IPS-20b (cell line): ENCODE results near the gene INAFM2.

ENCODE experiments used
- H3K27ac ChIP-seq: one replicate; pipeline ENCODE4 v1.5.1; 2013; ENCODE audit warnings: low read length
- H3K27me3 ChIP-seq: 2 replicates; pipeline ENCODE4 v1.6.1; 2013; ENCODE audit warnings: mild to moderate bottlenecking, low read length, inconsistent platforms; ENCODE audit not compliant: insufficient read depth
- H3K36me3 ChIP-seq: 2 replicates; pipeline ENCODE4 v1.6.1; 2013; ENCODE audit warnings: low read depth, mild to moderate bottlenecking, inconsistent platforms, low read length, moderate library complexity; ENCODE audit not compliant: insufficient read depth
- H3K4me1 ChIP-seq: 2 replicates; pipeline ENCODE4 v1.6.1; 2013; ENCODE audit warnings: mild to moderate bottlenecking, control low read depth, inconsistent platforms, low read length, moderate library complexity; ENCODE audit not compliant: insufficient read depth
- H3K4me3 ChIP-seq: 2 replicates; pipeline ENCODE4 v1.5.1; 2013; ENCODE audit warnings: mild to moderate bottlenecking, low read length, inconsistent platforms
- H3K9ac ChIP-seq: 2 replicates; pipeline ENCODE4 v1.6.1; 2013; ENCODE audit warnings: low read depth, mild to moderate bottlenecking, inconsistent platforms, low read length, moderate library complexity
- H3K9me3 ChIP-seq: 2 replicates; pipeline ENCODE4 v1.6.1; 2013; ENCODE audit warnings: mild to moderate bottlenecking, low read depth, low read length, inconsistent platforms; ENCODE audit not compliant: insufficient read depth

The INAFM2 gene

DNA sequence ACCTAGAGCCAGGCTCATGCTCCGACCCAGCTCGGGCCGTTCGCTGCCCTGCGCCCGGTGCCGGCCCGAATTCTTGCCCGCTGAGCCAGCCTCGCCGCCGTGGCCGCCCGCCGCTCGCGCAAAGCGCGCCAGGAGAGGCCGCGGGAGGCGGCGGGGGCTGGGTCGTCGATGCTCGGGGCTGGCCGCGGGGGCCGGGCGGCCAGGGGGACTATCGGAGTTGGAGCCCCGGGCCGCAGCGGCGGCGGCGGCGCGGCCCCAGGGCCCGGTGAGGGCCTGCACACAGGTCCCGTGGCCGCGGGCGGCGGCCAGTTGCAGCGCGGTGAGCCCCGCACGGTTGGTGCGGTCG, 41.7 kb upstream of the INAFM2 start:
- Histone ChIP-seq H3K27me3 (peaks cover 94% of the 10 kb centered on the region), H3K9me3 (no peaks in the 10 kb centered on the region), H3K27ac (no peak overlapping the region), H3K4me1 (peaks cover 15% of the 10 kb centered on the region), H3K36me3 (no peaks in the 10 kb centered on the region), H3K4me3 (peak overlapping the region; percentile 56; the same call in 1 of the 2 replicates), H3K9ac (no peak overlapping the region)

DNA sequence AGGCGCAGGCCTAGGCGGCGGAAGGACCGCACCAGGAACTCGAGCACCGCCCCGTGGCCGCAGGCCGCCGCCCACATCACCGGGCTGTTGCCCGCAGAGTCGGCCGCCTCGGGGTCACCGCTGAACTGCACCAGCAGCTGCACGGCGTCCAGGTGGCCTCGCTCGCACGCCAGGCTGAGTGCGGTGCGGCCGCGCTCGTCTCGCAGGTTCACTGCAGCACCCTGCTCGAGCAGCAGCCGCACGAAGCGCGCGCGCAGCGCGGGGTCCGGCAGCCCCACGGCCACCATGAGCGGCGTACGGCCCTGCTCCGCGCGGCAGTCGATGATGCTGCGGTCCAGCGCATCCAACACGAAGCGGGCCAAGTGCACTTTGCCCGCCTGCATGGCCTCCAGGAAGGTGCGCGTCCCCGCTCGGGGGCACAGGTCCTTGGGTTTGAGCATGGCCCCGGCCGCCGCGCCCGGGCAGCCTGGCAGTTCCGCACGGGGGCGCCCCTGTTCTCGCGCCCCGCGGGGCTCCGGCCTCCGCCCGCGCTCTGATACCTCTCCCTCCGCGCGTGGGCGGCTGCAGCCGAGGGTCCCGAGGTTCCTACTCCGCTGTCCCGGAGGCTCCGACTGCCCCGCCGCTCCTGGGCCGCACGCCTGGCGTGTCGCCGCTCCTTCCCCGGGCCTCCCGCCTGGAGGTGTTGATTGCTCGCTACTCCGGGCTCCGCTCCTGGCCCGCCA, 41.2 kb upstream of the INAFM2 start:
- Histone ChIP-seq H3K4me1 (peaks cover 19% of the 10 kb centered on the region), H3K9ac (no peak overlapping the region)

DNA sequence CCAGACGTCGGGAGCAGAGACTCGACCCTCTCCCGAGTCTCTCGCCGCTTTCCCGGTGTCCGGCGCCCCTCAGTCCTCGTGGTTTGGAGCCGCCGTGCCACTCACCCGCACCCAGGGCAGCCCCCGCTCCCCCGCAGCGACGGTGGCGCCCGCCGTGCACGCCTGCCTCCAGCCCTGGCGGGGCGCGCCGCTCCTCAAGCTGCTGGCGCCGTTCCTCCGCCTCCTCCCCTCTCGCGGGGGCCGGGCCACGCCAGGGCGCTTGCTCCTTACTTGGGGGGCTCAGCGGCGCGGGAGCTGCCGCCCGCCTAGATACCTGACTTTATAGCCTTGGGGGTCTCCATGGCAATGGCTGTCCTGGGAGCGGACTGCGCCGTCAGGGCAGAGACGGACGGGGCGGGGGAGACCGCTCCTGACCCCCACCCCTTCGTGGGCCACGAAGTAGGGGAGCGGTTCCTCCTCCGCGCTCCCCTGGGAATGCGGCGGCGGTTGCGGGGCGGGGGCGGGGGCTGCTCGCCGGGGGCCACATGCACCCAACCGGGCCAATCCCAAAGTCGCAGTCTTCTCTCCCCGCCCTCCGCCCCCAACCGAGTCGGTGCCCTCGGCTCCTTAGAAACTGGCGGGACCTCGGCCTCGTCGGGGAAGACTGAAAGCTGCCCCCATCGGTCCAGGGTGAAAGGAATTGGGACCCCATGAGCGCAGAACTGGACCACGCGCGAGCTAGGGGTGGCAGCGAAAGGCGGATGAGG, 40.5 kb upstream of the INAFM2 start, which contains the start of gene ANKRD63:
TSS of gene ANKRD63 (minus strand) at position 196 of the 746 bp plus-strand sequence. CDS start 478 bp downstream, outside the sequence.
- H3K36me3 ChIP-seq = no peaks in the 10 kb centered on the region
- H3K4me3 ChIP-seq = peak within 1 kb of the TSS; percentile 56; the same call in 1 of the 2 replicates
- H3K27ac ChIP-seq = no peak within 1 kb of the TSS
- H3K27me3 ChIP-seq = peaks cover 94% of the 10 kb centered on the region
- peaks cover 19% of the 10 kb centered on the region for H3K4me1 ChIP-seq
- H3K9ac ChIP-seq = no peak within 1 kb of the TSS
- H3K9me3 ChIP-seq = no peaks in the 10 kb centered on the region

More for the DNA sequence above, 41.2 kb upstream of the INAFM2 start:
- Histone ChIP-seq H3K27me3 (peaks cover 99% of the 10 kb centered on the region), H3K27ac (no peak overlapping the region), H3K4me3 (peak overlapping the region; percentile 56; the same call in 1 of the 2 replicates), H3K36me3 (no peaks in the 10 kb centered on the region), H3K9me3 (no peaks in the 10 kb centered on the region)

DNA sequence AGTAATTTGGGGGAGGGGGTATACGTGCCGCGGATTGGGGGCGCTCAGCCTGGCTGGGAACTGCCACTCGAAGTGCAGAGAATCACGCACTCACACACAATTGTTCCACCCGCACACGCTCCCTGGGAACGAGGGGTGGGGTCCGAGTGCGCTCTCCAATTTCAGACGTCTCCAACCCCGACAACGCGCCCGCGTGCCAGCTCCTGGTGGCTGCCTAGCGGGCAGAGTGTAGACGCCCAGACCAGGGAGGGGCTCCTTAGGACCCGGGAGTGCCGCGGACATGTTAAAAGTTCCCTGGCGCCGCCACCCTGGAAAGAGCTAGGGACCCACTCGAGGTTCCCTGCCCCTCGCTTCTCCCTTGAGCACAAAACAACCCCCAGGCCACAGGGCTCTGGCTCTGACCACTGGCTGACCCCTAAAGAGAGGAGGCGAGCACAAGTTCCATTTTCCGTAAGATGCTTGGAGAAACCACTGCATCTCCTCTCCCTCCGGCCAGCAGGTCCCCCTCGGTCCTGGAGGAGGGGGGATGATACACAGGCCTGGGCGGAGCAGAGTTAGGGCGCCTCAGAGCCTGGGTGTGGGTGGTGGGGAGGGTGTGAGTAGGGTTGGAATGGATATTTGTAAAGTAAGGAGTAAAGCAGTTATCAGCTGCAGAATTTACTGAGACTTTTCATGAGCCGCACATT, 39.7 kb upstream of the INAFM2 start:
- Histone ChIP-seq H3K27me3 (peaks cover 87% of the 10 kb centered on the region), H3K27ac (no peak overlapping the region), H3K9ac (no peak overlapping the region), H3K4me3 (peak overlapping the region; percentile 55; the same call in 1 of the 2 replicates), H3K9me3 (no peaks in the 10 kb centered on the region), H3K36me3 (no peaks in the 10 kb centered on the region), H3K4me1 (peaks cover 19% of the 10 kb centered on the region)

DNA sequence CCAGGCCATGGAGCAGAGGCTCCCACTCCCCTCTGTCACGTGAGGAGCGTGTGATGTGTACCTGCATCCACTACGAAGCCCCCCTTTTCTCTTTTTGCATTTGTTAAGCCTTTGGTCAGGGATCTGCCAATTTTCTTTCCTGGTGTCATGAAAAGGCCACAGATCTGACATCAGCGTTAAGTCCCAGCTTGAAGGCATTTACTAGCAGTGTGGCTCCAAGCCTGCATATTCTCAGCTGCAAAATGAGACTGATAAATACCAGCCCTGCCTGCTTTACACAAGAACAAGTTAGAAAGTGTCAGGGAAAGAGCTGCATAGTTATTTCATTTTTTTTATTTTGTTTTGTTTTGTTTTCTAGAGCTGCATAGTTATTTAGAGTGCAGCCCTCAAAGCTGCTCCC, 38.3 kb upstream of the INAFM2 start:
- Histone ChIP-seq H3K36me3 (no peaks in the 10 kb centered on the region), H3K4me3 (no peak overlapping the region), H3K4me1 (peaks cover 19% of the 10 kb centered on the region), H3K9ac (no peak overlapping the region), H3K9me3 (no peaks in the 10 kb centered on the region), H3K27ac (no peak overlapping the region), H3K27me3 (peaks cover 86% of the 10 kb centered on the region)

DNA sequence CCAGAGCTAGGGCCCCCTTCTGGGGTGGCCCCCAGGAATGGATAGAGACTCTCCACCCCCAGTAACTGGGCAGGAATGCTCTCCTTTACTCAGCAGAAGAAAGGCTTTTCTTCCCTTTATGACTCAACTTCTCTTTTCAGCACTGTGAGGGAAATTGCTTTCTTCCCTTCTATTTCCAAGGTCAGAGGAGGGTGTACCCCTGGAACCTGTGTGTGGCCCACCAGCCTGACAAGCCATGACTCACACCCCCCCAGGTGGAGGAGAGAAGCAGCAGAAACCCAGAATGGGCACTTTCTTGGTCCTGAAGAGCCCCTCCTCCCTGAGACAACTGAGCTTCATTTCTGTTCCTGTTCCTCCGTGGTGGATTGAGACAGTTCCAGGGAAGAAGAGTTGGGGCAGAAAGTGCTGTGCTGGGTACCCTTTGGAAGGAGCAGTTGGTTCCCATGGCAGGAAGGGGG, 37.9 kb upstream of the INAFM2 start:
- peaks cover 22% of the 10 kb centered on the region for H3K4me1 ChIP-seq
- no peaks in the 10 kb centered on the region for H3K36me3 ChIP-seq
- H3K9ac ChIP-seq = no peak overlapping the region
- no peak overlapping the region for H3K4me3 ChIP-seq
- H3K27me3 ChIP-seq = peaks cover 86% of the 10 kb centered on the region
- H3K9me3 ChIP-seq = no peaks in the 10 kb centered on the region
- no peak overlapping the region for H3K27ac ChIP-seq

DNA sequence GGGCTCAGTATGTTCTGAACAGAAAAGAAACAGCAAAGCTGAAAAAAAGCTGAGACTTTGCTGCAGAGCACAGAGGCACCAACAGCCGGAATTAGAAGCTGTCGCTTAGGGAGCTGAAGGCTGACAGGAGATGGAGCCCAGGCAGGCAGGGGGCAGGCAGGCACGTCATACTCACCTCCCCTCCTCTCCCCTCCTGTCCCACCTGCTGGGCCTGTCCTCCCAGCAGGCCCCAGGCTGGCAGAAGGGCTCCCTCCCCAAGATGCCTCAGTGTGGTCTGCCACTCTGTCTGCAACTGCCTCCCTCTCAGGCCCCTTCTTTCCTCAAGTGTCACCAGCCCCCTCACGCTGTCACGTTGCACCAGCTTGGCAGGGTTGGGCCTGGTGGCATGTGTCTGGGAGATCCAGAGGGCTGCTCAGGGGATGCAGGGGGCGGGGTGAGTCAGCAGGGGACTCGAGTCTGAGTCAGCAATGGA, 37.4 kb upstream of the INAFM2 start:
- Histone ChIP-seq H3K9me3 (no peaks in the 10 kb centered on the region), H3K36me3 (no peaks in the 10 kb centered on the region), H3K9ac (no peak overlapping the region), H3K27me3 (peaks cover 85% of the 10 kb centered on the region), H3K4me3 (no peak overlapping the region), H3K27ac (no peak overlapping the region), H3K4me1 (peaks cover 17% of the 10 kb centered on the region)

DNA sequence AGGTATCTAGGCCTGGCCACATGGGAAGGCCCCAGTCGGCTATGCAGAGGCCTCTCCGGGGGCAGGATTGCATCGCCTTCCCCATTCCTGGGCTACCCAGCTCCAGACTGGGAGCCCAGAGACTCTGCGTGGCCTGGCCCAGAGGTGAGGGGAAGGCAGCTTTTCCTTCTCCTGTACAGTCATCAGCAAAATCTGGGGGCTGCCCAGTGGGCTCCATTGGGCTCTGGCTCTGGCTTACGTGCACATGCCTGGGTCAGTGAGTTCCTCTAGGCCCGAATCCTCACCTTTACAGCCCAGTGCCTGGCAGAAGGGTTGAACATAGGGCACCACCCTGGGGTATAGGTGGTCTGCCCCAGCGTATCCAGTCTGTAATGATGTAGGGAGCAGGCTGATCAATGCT, 36.7 kb upstream of the INAFM2 start:
- no peaks in the 10 kb centered on the region for H3K36me3 ChIP-seq
- H3K4me1 ChIP-seq = peaks cover 16% of the 10 kb centered on the region
- H3K27me3 ChIP-seq = peaks cover 85% of the 10 kb centered on the region
- H3K9ac ChIP-seq = no peak overlapping the region
- H3K4me3 ChIP-seq = no peak overlapping the region
- H3K27ac ChIP-seq = no peak overlapping the region
- H3K9me3 ChIP-seq = no peaks in the 10 kb centered on the region

DNA sequence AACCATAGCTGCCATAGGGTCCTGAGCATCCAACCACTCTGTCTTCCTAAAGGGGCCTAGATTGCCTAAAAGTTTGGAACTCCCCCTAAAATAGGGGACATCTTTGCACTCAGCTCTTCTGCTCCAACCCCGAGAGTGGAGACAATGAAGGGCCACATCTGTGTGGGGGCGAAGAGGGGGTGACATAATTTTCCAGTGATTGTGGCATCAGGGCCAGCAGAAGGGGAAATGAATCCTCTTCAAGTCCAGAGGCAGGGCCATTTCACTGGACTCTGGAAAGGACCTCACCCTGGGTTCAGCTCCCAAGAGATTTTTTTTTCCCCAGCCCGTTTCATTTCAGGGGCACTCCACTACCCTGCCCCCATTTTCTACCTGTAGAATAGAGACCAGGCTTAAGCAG, 36.0 kb upstream of the INAFM2 start:
- no peak overlapping the region for H3K9ac ChIP-seq
- no peaks in the 10 kb centered on the region for H3K9me3 ChIP-seq
- no peak overlapping the region for H3K27ac ChIP-seq
- H3K27me3 ChIP-seq = peaks cover 85% of the 10 kb centered on the region
- peaks cover 16% of the 10 kb centered on the region for H3K4me1 ChIP-seq
- H3K4me3 ChIP-seq = no peak overlapping the region
- no peaks in the 10 kb centered on the region for H3K36me3 ChIP-seq

DNA sequence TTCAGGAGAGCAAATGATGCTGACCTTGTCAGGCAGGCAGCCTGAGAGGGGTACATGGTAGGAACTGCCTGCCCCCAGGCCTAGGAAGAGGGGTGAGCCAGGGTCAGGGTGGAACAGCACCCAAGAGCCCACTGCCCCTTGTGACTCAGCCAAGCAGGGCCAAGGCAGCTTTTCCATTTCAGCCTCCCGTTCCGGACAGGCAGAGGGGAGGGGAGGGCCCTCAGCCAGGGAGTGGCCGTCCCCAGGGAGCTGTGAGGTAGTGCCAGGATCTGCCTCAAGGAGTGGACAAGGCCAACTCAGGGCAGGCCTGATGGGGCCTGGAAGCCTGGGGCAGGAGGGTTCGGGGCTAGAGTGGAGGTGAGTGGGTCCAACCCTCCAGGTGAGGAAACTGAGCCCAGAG, 35.5 kb upstream of the INAFM2 start:
- Histone ChIP-seq H3K9ac (no peak overlapping the region), H3K27me3 (peaks cover 85% of the 10 kb centered on the region), H3K9me3 (no peaks in the 10 kb centered on the region), H3K27ac (no peak overlapping the region), H3K4me3 (no peak overlapping the region), H3K36me3 (no peaks in the 10 kb centered on the region), H3K4me1 (peaks cover 16% of the 10 kb centered on the region)

DNA sequence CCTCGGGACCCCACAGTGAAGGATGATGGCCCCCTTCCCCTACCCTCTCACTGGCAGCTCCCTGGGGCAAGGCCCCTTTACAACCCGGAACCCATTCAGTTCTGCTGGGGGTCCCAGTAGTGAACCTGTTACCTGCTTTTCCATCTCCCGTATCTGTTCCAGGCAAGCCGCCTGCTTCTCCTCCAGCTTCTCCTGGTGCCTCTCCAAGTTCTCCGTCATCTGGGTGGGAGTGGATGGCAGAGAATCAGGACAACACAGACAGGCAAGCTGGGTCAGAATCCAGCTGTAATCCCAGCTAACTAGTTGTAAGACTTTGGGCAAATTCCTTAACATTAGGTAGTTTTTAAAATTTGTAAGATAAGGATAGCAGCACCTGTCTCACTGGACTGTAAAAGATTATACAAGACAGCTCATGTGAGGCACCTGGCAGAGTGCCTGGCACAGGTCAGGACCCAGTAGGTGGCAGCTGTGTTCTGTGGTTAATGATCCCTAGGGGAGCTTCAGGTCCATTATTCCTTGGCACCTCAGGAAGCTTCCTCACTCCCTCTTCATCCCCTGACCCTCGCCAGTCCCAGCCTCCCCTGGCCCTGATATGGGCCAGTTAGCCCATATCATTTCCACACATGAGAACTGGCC, 34.2 kb upstream of the INAFM2 start:
- no peaks in the 10 kb centered on the region for H3K9me3 ChIP-seq
- no peaks in the 10 kb centered on the region for H3K36me3 ChIP-seq
- peaks cover 19% of the 10 kb centered on the region for H3K4me1 ChIP-seq
- peaks cover 81% of the 10 kb centered on the region for H3K27me3 ChIP-seq
- no peak overlapping the region for H3K4me3 ChIP-seq
- H3K27ac ChIP-seq = no peak overlapping the region
- no peak overlapping the region for H3K9ac ChIP-seq
